GM20000 (cell line): ENCODE results near the gene LIPG.

ENCODE experiments used
- DNase-seq: peaks from one replicate; pipeline ENCODE4 v3.0.0; 2012; ENCODE audit warnings: low spot score
- TF ChIP-seq, protein P1 (sequence below): IDR thresholded peaks from 2 replicates; pipeline ENCODE4 v1.5.1; 2012; ENCODE audit warnings: mild to moderate bottlenecking, control low read depth; ENCODE audit errors: extremely low read depth, missing control alignments

The LIPG gene

GRCh38 chr18:49610022-49610445 is 48.2 kb downstream of the LIPG start:
- DNase-seq = no peak
- TF ChIP-seq, protein P1, sequence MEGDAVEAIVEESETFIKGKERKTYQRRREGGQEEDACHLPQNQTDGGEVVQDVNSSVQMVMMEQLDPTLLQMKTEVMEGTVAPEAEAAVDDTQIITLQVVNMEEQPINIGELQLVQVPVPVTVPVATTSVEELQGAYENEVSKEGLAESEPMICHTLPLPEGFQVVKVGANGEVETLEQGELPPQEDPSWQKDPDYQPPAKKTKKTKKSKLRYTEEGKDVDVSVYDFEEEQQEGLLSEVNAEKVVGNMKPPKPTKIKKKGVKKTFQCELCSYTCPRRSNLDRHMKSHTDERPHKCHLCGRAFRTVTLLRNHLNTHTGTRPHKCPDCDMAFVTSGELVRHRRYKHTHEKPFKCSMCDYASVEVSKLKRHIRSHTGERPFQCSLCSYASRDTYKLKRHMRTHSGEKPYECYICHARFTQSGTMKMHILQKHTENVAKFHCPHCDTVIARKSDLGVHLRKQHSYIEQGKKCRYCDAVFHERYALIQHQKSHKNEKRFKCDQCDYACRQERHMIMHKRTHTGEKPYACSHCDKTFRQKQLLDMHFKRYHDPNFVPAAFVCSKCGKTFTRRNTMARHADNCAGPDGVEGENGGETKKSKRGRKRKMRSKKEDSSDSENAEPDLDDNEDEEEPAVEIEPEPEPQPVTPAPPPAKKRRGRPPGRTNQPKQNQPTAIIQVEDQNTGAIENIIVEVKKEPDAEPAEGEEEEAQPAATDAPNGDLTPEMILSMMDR = no peak

- TF ChIP-seq, protein P1 = no peak
- DNase-seq = no peak
Measured at GRCh38 chr18:49611316-49611715, 49.5 kb downstream of the LIPG start.

DNA sequence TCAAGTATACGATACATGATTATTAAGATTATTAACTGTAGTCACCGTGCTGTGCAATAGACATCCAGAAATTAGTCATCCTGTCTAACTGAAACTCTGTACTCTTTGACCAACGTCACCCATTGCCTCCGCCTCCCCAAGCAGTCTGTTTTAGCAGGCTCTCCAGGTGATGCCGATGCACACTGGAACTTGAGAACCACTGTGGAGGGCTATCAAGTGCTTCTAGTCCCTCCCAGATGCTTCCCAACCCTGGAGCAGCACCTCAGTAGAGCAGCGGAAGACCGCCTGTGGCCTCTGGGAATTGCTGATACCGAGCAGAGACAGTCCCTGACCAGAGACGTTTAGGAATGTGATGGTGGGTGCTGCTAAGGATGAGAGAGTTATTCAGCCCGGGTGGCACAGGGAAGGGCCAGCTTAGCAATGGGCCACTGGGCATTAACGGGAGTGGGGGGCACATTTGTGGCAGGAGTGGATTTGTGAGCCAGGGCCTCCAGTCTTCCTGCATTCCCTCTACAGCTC is 50.7 kb downstream of the LIPG start:
- DNase-seq = peak; percentile 37
- TF ChIP-seq, protein P1 = no peak

- no peak for DNase-seq
- TF ChIP-seq, protein P1 = no peak
Measured at GRCh38 chr18:49613141-49613640, 51.3 kb downstream of the LIPG start.

DNA sequence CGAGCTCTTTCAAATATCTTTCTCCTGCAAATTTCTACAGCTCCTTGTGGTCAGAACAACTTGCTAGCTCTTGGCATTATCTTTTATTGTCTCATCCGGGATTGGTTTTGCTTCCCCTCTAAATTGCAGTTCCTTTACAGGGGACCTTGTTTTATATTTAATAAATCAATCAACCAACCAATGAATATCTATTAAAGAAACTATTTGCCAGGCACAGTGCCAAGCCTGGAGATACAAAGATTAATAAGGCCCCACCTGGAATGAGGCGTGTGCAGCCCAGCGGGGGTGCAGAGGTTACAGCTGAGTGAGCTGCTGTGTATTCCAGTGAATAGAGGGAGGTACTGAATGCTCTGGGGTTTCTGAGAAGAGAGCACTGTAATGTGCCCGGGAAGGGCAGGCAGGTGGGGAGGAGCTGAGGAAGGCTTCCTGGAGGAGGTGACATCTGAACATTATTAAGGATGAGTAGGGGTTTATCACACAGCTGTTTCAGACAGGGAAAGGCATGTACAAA is 51.8 kb downstream of the LIPG start:
- no peak for DNase-seq
- TF ChIP-seq, protein P1 = no peak

- no peak for DNase-seq
- TF ChIP-seq, protein P1 = no peak
Measured at GRCh38 chr18:49616618-49617328, 54.9 kb downstream of the LIPG start.

DNA sequence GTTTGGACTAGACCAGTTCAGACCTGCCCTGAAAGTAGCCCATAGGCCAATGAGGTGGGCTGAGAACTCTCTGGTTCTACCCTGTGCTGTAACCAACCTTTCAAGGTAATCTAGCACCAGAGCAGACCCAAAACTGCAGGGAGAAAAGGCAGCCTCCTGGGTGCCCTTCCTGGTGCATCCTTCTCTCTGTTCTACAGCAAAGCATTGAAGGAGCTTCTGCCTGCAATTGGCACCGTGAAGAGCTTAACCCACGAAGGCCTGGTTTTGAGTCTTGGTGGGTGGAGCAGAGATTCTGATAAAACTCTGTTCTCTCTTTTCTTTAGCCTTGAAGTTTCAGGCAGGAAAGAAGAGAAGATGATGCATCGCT is 55.5 kb downstream of the LIPG start:
- TF ChIP-seq, protein P1 = no peak

More for the DNA sequence above, 55.5 kb downstream of the LIPG start:
- no peak for DNase-seq
